HG03108 (cell line): ENCODE results near the gene NAPG.
A peak's percentile ranks its signal among the peaks of the same experiment; 100 is the strongest.
"Not testable (repeated sequence)": the region's sequence is repeated elsewhere in the genome, so short reads cannot be mapped to it uniquely, and the experiment has no call there.

ENCODE experiments used
- ATAC-seq: cut with Tn5 transposase; IDR thresholded peaks from one replicate; pipeline ENCODE4 v1.9.1; 2021; ENCODE audit warnings: moderate library complexity; ENCODE audit not compliant: unreplicated experiment

NAPG gene

DNA sequence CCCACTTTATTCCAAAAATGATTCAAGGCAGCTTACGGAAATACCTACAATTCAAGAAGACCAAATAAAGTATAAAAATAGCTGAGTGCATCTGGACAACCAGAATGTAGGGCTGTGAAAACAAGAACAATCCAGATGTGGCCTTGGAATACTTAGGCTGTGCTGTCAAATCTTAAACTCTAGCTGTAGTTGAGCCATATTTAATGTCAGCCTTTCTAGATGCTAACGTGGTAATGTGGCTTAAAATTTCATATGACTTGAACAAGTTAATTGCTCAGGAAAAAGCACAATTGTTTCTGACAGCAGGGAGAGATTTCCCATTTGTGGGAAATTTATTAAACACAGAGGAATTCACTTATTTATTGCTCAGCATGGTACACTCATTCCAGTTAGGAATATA is 14.6 kb upstream of the NAPG start:
- no peak for ATAC-seq

DNA sequence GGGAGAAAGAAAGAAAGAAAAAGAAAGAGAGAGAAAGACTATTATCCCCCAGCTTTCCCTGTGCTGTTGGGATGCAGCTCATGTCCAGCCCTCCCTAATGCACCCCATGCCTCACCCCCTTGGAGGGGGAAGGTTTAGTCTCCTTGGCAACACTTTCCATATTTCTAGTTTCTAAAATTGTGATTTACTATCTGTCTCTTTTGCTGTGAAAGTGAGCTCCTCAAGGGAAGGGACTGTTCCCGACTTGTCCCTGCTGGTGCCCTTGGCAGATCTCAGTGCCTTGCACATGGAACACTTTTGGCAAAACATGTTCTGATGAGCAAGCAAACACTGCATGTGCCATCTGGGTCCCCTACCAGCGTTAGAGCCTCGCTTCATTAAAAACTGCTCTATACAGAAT is 11.7 kb upstream of the NAPG start:
- ATAC-seq: no peak

DNA sequence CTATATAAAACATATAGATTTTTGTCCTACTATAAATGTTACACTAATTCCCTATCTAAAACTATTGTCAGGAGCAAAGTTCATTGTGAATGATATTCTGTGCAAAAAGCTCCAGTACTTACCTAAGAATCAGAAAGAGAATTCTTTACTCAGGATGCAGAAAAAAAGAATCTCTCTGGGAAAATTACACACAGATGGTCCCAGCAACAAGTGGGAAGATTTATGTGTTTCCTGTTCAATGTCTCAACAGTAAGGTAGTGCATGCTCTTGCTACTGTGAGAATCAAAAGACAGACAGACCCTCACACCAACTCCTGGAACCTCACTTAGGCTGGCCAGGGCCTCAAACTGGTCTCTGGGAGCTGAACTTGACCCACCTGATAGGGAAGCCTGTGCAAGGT is 11.2 kb upstream of the NAPG start:
- no peak for ATAC-seq

- ATAC-seq: no peak
These were observed 10.4 kb upstream of the NAPG start for GRCh38 chr18:10515456-10515855.

- ATAC-seq: no peak
These were observed 9.7 kb upstream of the NAPG start for GRCh38 chr18:10516078-10516477.

GRCh38 chr18:10518595-10519255 is 7.1 kb upstream of the NAPG start:
- ATAC-seq: no peak

GRCh38 chr18:10519366-10519765 is 6.5 kb upstream of the NAPG start:
- ATAC-seq: no peak

- ATAC-seq: peak; percentile 70
These were observed 5.6 kb upstream of the NAPG start for GRCh38 chr18:10519999-10520935.

DNA sequence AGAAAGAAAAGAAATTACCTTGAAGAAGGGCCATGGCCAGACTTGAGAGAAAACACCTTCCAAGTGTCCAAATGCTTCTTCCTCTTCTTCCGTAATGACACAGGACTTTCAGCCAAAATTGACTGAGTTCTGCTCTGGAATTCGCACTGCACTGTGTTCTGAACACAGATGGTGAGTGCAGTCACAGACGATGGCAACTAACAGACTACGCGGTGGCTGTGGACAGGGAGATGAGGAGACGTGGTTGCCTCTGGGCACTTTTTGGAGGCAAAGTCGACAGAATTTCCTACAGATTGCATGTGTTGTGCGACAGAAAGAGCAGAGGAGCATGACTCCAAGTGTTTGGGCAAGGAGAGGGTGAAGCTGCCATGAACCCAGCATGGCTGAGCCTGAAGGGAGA is 4.3 kb upstream of the NAPG start:
- ATAC-seq: no peak

GRCh38 chr18:10522574-10522973 is 3.3 kb upstream of the NAPG start:
- ATAC-seq: no peak

DNA sequence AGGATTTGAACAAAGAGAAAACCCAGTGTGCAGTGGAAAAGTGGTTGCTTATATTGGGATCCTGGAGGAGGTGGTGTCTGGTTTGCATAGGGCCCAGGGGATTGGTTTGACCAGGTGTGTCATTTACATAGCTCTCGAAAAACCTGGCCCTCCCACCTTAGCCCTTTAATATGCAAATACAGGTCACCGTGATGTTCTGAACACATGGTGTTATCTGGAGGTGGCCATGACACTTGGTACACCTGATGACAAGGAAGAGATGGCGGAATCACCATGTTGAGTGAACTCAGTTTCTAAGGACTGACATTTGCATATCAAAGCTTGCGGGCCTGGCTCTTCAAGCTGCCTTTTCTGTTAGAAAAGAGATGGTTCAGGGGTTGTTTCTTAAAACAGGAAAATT is 2.3 kb upstream of the NAPG start:
- no peak for ATAC-seq

- no peak for ATAC-seq
These were observed 1.1 kb upstream of the NAPG start for GRCh38 chr18:10524507-10525370.

- ATAC-seq: no peak
These were observed 496 bp upstream of the NAPG start for GRCh38 chr18:10525371-10525691.

DNA sequence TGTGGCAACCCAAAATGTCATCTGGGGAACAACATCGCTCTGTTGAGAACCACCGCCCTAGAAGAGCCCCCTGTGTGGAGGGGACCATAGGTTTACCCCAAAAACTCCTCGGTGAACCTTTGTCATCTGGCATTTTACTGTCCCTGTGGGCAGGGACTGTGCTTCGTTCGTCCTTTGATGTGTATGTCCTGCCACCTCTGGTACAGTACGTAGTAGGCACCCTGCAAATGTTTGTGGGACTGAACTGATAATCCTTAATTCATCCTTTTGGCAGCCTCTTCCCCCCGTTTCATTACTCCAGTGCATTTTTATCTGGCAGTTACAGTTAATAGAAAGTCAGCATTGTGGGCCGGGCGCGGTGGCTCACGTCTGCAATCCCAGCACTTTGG is 728 bp downstream of the NAPG start:
- ATAC-seq: no peak

GRCh38 chr18:10528439-10528838 is 2.6 kb downstream of the NAPG start:
- ATAC-seq: no peak

DNA sequence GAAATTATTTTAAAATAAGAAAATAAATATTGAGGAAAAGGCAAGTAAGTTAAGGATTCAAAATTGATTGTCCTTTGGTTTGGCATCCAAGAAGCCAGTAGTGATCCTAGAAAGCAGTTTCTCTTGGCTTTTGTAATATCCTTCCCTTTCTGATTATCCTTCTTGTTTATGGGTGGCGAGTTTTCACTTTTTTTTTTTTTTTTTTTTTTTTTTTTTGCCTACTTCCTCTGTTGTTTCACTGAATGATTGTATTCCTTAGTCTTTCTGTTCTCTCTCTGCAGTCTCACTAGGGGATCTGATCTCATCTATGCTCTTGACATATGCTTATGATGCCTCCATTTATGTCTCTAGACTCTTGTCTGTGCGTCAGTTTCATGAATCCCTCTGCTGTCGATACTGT is 4.2 kb downstream of the NAPG start:
- no peak for ATAC-seq

GRCh38 chr18:10530852-10531251 is 5.0 kb downstream of the NAPG start:
- ATAC-seq: no peak

- no peak for ATAC-seq
These were observed 7.3 kb downstream of the NAPG start for GRCh38 chr18:10533111-10533510.

DNA sequence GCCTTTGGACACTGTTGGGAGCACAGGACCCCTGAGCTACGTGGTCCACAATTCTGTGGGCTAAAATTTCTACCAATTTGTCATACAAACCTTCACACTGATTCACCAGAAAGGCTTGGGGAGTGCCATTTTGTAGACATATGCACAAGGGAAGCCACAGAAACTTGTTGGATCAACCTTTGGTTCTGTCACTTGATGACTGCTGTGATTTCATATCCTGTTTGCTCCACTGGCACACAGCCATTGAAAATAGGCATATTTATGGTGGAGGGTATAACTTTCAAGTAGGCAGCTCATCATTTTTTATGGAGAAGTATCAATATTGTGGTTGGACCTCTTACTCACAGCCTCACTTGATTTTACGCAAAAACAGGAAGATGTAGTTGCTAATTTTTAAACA is 10.5 kb downstream of the NAPG start:
- ATAC-seq: no peak

- no peak for ATAC-seq
These were observed 11.9 kb downstream of the NAPG start for GRCh38 chr18:10537765-10538164.

DNA sequence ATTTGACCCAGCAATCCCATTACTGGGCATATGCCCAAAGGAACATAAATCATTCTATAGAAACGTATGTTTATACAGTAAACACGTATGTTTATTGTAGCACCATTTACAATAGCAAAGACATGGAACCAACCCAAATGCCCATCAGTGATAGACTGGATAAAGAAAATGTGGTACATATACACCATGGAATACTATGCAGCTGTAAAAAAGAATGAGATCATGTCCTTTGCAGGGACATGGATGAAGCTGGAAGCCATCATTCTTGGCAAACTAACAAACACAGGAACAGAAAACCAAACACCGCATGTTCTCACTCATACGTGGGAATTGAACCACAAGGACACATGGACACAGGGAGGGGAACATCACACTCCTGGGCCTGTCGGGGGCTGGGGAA is 13.3 kb downstream of the NAPG start:
- not testable (repeated sequence) for ATAC-seq

DNA sequence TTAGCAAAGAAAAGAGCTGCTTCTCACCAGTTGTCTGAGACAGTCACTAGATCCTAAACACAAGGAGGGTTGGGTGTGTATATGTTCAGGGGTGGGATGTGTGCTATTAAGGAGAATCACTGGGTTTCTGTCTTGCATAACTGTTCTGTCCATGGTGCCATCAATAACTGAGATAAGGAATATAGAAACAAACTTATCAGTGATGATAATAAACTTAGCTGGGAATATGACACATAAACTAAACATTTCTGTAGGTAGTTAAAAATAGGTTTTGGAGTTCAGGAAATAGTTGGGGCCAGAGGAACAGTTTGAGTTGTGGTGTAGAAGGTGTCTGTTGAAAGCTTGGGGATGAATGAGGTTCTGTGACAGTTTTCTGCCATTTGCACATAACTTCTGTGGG is 17.4 kb downstream of the NAPG start:
- ATAC-seq: no peak
